ENCODE measurements around the gene ADAMTS13. TPM values are rescaled to one million over a fixed set of nuclear protein-coding genes. Genes with fewer than 3 reads are reported as not detected.

The ADAMTS13 gene
- total RNA-seq, 4 donors from 2014 or later, result 1.8 to 4.9 (median 3.8) TPM; not detected in 1

DNA sequence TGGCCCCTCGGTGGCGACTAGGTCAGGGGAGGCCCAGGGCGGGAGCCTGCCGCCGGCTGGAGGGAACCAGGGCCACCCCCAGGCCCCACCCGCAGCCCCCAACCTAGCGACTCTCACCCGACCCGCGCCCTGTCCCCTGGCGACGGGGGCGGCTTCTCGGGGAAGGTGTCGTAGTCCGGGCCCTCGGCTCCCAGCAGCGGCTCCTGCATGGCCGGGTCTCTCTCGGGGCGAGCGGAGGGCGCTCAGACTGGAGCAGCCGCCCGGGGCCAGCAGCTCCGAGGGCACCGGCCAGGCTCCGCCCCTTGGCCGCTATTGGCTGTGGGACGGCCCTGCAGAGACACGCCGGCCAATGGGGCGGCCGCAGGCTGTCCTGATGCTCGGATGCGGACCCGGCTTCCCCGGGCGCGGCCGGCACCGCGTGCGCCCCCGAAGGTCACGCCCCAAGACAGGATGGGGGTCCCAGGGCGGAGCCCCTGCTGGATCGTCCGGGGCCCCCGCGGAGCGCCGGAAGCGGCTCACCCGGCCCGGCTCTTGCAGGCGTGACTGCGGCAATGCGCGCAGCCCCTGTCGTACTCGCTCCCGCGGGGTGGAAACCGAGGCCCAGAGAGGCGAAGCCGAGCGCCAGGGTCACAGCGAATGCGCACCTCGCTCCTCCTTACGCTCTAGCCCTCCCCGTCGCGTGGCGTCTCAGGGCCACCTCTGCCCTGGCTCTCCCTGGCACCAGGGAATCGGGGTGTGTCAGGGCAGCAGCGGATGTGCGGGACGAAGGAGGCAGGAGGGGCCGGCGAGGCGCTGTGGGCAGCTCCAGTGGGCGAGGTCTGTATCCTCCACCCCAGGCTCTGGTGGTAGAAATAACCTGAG, 56.9 kb downstream of the ADAMTS13 start, which contains the start of gene SLC2A6:
TSS of gene SLC2A6 (minus strand) at position 249 of the 861 bp plus-strand sequence. CDS start at position 209, 40 bp downstream.
- intact Hi-C loops (cut with DNase I; ENCODE audit: low total_unique reads), result no loop called here
- peak within 1 kb of the TSS; percentile 57 to 58 for H3K27ac ChIP-seq
- peak; percentile 75 to 84 for DNase-seq

DNA sequence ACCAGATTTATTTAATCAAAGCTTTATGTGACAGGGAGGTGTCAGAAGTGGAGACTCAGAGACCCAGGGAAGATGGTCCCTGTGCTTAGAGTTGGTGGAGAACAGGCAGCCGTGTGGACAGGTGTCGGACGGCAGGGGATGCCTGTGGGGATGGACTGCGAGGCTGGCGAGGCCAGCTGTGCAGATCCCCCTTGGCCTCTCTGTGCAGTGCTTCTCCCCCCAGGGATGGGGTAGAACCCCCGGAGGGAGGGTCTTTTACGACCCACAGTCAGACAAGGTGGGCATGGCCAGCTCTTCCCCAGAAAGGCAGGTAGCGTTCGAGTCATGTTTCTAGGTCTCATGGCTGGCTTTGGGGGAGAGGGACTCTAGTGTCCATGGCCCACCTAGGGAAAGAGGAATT, 61.4 kb downstream of the ADAMTS13 start:
- H3K9me3 ChIP-seq, result no peaks in the 10 kb centered on the region
- H3K27ac ChIP-seq, result no peak overlapping the region
- peaks cover 0 to 3% of the 10 kb centered on the region in 2 donors for H3K4me1 ChIP-seq
- TF ChIP-seq, protein P1, sequence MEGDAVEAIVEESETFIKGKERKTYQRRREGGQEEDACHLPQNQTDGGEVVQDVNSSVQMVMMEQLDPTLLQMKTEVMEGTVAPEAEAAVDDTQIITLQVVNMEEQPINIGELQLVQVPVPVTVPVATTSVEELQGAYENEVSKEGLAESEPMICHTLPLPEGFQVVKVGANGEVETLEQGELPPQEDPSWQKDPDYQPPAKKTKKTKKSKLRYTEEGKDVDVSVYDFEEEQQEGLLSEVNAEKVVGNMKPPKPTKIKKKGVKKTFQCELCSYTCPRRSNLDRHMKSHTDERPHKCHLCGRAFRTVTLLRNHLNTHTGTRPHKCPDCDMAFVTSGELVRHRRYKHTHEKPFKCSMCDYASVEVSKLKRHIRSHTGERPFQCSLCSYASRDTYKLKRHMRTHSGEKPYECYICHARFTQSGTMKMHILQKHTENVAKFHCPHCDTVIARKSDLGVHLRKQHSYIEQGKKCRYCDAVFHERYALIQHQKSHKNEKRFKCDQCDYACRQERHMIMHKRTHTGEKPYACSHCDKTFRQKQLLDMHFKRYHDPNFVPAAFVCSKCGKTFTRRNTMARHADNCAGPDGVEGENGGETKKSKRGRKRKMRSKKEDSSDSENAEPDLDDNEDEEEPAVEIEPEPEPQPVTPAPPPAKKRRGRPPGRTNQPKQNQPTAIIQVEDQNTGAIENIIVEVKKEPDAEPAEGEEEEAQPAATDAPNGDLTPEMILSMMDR (IDR thresholded peaks at IDR 0.05), result no peak
- no peak for TF ChIP-seq POLR2A (IDR thresholded peaks at IDR 0.05)
- H3K27me3 ChIP-seq, result no peaks in the 10 kb centered on the region
- DNase-seq, result no peak
- intact Hi-C loops (cut with DNase I; ENCODE audit: low total_unique reads), result no loop called here
- H3K36me3 ChIP-seq, result no peaks in the 10 kb centered on the region
- no peak overlapping the region for H3K4me3 ChIP-seq

More for the DNA sequence above, 56.9 kb downstream of the ADAMTS13 start, which contains the start of gene SLC2A6:
- H3K9me3 ChIP-seq, result no peaks in the 10 kb centered on the region
- peak within 1 kb of the TSS; percentile 33 to 42 for H3K4me3 ChIP-seq
- no peaks in the 10 kb centered on the region for H3K27me3 ChIP-seq
- TF ChIP-seq, protein P1 (IDR thresholded peaks at IDR 0.05), result no peak
- TF ChIP-seq POLR2A (IDR thresholded peaks at IDR 0.05), result peak in 1 of 2 donors; percentile 28
- H3K4me1 ChIP-seq, result peaks cover 0 to 5% of the 10 kb centered on the region in 2 donors
- H3K36me3 ChIP-seq, result no peaks in the 10 kb centered on the region

- Histone ChIP-seq H3K36me3 (no peaks in the 10 kb centered on the region), H3K9me3 (no peaks in the 10 kb centered on the region), H3K27ac (no peak overlapping the region), H3K27me3 (no peaks in the 10 kb centered on the region), H3K4me1 (no peaks in the 10 kb centered on the region), H3K4me3 (no peak overlapping the region)
- intact Hi-C loops (cut with DNase I; ENCODE audit: low total_unique reads), result loop anchor here (5.0 kb wide), 2 partner anchors 78 to 298 kb away; no protein-coding TSS in a partner anchor
- no peak for DNase-seq
- TF ChIP-seq, protein P1 (IDR thresholded peaks at IDR 0.05), result no peak
- TF ChIP-seq POLR2A (IDR thresholded peaks at IDR 0.05), result no peak
Observed at GRCh38 chr9:133484671-133485437, 62.7 kb downstream of the ADAMTS13 start.

DNA sequence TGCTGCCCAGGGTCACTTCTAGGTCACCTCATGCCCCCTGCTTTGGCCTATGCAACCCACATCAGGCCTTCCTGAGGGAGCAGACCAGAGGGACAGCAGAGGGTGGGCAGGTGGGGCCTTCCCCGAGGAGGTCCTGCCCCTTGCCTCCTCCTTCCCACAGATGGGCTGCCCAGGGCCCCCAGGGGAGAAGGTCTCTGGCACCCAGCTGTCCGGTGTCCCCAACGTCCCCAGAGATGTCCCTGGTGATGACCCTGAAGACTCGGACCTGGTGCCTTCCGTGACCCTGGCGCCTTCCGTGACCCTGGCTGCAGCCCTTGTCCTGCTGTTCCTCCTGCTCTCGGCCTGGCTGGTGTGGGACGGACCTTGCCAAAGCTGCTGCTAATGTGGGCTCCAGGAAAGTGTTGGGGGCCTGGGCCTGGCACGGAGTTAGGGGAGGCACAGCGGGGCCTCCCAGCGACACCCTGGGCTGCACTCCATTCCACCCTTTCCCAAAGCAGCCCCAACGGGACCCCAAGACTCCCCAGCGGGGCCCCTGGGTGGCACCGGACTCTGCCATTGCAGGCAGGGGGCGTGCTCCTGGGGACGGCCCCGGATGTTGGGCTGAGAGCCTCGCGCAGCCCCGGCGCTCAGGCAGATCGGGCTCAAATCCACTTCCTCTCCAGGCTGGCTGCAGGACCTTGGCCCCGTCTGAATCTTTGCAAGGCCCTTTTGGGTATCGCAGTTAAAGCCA, 63.5 kb downstream of the ADAMTS13 start:
- TF ChIP-seq, protein P1 (IDR thresholded peaks at IDR 0.05), result no peak
- no peak for TF ChIP-seq POLR2A (IDR thresholded peaks at IDR 0.05)
- H3K27ac ChIP-seq, result no peak overlapping the region
- DNase-seq, result no peak
- H3K36me3 ChIP-seq, result no peaks in the 10 kb centered on the region
- H3K4me1 ChIP-seq, result no peaks in the 10 kb centered on the region
- intact Hi-C loops (cut with DNase I; ENCODE audit: low total_unique reads), result loop anchor here (5.0 kb wide), 2 partner anchors 78 to 298 kb away; no protein-coding TSS in a partner anchor
- no peaks in the 10 kb centered on the region for H3K9me3 ChIP-seq
- H3K4me3 ChIP-seq, result no peak overlapping the region
- H3K27me3 ChIP-seq, result no peaks in the 10 kb centered on the region
